GM19463 (cell line): Measurements from ENCODE around the gene ZSWIM5.
"Not testable (repeated sequence)": the region's sequence is repeated elsewhere in the genome, so short reads cannot be mapped to it uniquely, and the experiment has no call there.

ENCODE experiments used
- ATAC-seq: cut with Tn5 transposase; IDR thresholded peaks from one replicate; pipeline ENCODE4 v1.9.1; 2021; ENCODE audit warnings: mild to moderate bottlenecking, moderate library complexity; ENCODE audit not compliant: unreplicated experiment

The ZSWIM5 gene

DNA sequence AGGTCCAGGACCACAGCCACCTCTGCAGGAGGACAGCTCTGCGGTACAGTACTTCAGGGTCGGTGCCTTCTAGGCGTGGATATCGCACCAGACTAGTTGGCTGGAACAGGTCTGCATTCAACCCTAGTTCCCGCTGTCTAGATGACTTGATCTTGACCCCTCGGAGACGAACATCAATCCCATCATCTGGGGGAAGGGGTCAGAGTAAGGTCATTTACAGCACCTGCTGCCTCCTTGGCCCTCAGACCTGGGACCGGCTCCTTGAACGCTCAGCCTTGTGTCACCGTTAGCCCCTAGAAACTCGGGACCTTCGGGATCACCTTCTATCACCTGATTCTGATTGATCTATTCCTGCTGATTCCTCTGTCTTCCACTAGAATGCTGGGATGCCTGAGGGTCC, 197.9 kb downstream of the ZSWIM5 start:
- ATAC-seq, result no peak

- no peak for ATAC-seq
These were observed 198.3 kb downstream of the ZSWIM5 start for GRCh38 chr1:45008076-45008475.

- ATAC-seq, result no peak
These were observed 199.1 kb downstream of the ZSWIM5 start for GRCh38 chr1:45007311-45007710.

- no peak for ATAC-seq
These were observed 200.6 kb downstream of the ZSWIM5 start for GRCh38 chr1:45005761-45006160.

DNA sequence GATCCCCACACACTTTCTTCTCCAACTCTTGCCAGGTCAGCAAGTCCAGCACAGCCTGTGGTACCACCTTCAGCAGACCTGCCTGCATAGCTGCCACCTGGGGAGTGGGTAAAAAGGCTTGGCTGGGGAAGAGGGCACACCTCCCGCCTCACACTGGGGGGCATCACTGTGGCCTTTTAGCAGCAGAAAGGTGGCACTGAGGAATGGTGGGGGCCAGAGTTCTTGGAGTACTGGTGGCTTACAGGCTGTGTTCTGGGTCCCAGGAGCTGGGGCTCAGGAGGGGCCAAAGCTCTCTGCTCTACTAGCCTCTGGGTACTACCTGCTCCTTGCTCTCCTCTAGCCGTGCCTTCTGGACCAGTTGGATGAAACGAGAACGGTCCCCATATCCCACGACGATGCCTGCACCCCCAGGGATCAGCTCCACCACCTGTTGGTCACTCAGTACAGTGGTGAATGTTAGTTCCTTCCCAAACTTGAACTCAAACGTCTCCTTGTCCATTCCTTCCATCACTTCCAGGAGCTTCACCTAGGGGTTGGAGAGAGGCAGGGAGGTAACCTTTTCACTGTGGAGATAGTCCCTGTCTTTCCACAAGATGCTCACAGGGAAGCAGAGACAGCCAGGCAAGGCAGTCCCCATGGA, 202.0 kb downstream of the ZSWIM5 start:
- ATAC-seq, result no peak

- ATAC-seq, result no peak
These were observed 202.7 kb downstream of the ZSWIM5 start for GRCh38 chr1:45003741-45004140.

DNA sequence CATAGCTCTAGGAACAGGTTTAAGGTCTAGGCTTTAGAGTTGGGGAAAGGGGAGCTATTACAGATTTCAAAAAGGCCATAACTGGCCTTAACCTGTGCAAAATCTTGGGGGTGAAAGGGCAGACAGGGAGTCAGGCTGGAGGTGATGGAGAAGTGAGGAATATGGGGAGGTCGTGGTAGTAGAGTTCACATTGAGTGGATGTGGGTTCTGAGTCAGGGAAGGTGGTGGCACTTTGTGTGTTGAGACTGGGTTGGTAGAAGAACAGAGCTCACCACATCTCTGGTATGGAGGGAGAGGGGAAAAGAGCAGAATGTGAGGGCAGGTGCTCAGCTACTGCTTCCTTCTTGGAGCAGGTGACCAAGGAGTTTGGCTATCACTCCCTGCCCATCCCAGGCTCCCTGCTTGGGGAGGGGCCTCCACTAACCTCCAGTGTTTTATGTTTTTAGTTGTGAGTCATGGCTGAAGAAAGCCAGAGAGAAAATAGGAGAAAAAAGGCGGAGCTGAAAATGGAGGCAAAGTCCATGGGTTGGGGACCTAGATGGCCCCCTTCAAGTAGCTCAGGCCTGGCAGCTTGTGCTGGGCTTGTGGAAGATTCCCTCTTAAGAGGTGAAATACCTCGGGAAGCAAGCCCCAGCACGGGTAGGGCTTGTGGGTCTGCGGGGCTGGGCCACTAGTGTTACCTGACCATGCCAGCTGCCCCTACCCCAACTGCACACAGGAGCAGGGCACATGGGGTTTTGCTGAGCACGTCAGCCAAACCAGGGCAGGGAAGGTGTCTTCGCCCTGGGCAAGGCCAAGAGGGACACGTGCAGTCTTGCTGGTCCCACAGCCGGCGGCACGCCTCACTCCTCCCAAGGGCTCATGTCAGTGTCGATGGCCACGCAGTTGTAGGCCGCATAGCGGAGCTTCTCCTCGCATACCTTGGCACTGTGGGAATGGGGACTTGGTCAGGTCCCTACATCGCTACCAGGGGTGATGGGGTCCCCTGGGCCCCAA, 203.5 kb downstream of the ZSWIM5 start:
- ATAC-seq, result no peak

DNA sequence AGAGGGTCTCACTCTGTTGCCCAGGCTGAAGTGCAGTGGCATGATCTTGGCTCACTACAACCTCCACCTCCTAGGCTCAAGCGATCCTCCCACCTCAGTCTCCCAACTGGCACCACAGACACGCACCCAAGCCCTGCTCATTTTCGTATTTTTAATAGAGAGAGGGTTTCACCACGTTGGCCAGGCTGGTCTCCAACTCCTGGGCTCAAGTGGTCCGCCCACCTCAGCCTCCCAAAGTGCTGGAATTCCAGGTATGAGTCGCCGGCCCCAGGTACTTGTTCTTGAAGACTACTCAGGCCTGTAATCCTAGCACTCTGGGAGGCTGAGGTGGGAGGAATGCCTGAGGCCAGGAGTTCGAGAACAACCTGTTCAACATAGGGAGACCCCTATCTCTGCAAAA, 204.8 kb downstream of the ZSWIM5 start:
- ATAC-seq, result not testable (repeated sequence)

DNA sequence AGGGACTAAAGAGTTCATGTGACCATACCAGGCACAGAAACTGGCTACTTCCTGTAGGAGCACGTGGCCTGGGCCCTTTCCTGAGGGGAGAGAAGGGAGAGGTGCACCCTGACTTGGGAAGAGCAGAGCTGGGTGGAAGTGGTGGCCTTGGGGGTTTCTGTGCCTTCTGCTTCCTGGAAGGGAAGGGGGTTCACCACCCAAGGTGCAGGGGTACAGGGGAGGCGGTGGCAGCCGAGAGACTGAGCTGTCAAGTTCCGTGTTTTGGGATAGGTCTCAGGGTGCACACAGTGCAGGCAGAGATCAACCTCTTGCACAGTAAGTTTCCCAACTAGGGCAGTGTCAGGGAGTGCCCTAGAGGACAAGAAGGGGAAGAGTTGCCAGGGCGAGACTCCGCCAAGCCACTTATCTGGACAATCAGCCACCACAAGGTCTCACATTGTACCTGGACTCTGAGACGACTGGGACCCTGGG, 205.4 kb downstream of the ZSWIM5 start:
- ATAC-seq, result no peak

- no peak for ATAC-seq
These were observed 207.2 kb downstream of the ZSWIM5 start for GRCh38 chr1:44999232-44999631.

DNA sequence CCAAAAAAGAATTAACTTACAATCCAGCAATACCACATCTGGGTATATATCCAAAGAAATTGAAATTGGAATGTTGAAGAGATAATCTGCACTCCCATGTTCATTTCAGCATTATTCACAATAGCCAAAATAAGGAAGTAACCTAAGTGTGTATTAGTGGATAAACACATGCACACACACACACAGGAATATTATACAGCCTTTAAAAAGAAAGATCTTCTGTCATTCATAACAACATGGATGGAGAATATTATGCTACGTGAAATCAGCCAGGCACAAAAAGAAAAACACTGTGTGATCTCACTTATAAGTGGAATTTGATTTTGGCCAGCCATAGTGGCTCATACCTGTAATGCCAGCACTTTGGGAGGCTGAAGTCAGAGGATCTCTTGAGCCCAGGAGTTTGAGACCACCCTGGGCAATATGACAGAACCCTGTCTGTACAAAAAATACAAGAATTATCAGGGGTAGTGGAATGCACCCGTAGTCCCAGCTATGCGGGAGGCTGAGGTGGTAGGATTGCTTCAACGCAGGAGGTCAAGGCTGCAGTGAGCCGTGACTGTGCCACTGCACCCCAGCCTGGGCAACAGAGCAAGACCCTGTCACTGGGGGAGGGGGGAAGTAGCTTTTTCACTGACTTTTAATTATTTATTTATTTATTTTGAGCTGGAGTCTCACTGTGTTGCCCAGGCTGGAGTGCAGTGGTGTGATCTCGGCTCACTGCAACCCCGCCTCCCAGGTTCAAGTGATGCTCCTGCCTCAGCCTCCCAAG, 210.8 kb downstream of the ZSWIM5 start:
- no peak for ATAC-seq

DNA sequence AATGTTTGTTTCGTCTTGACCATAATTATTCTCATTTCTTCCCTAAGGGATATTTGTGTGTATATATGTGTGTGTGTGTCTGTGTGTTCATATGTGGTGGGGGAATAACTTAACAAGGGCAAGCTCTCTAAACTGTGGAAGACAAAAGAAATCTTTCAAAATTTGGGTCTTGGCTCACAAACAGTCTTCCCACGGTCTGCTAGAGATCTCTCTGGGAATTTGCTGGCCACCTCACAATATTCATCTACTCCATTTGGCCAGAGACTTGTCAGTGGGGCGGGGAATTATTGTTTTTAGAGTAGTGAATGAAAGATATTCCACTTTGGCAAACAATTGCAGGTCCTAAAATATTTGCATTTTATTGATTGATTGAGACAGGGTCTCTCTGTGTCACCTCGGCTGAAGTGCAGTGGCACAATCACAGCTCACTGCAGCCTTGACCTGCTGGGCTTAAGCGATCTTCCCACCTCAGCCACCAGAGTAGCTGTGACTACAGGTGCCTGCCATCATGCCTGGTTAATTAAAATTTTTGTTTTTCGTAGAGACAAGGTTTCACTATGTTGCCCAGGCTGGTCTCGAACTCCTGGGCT, 212.0 kb downstream of the ZSWIM5 start:
- ATAC-seq, result no peak

- no peak for ATAC-seq
These were observed 217.8 kb downstream of the ZSWIM5 start for GRCh38 chr1:44988531-44989156.

DNA sequence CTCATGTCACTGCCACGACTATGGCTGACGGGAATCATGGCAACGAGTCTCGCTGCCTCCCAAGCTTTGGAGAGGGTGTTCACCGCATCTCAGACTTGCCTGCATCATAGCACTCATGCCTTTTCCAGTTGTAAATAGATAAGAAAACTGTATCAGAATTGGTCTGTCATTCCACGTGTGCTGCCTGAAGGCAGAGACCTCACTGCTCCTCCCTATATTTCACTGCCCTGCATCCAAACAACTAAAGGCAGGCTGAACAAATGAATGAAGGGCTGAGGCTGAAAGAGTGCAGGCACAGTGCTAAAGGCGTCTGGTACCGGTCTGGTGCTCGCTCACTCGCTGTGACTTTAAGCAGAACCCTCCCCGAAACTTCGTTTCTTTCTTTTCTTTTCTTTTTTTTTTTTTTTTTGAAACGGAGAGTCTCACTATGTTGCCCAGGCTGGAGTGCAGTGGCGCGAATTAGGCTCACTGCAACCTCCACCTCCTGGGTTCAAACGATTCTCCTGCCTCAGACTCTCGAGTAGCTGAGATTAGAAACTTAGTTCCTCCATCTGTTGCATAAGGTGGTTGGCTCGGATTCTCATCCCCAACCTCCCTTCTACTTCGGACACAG, 220.6 kb downstream of the ZSWIM5 start:
- no peak for ATAC-seq

GRCh38 chr1:44977372-44977771, 229.0 kb downstream of the ZSWIM5 start:
- ATAC-seq, result not testable (repeated sequence)

- no peak for ATAC-seq
These were observed 230.2 kb downstream of the ZSWIM5 start for GRCh38 chr1:44976252-44976651.

- ATAC-seq, result no peak
These were observed 232.8 kb downstream of the ZSWIM5 start for GRCh38 chr1:44973645-44974044.

- ATAC-seq, result no peak
These were observed 236.1 kb downstream of the ZSWIM5 start for GRCh38 chr1:44970317-44970716.
